CD4-positive, alpha-beta T cell (primary cell): ENCODE measurements around the gene RIMKLB. TPM values are rescaled to one million over a fixed set of nuclear protein-coding genes. Genes with fewer than 3 reads are reported as not detected.

Source experiments
- ATAC-seq: fragments of 200-7000 bp; cut with Tn5 transposase; one replicate; pipeline ENCODE4 v1.10.0; 2022; ENCODE audit warnings: mild to moderate bottlenecking; ENCODE audit not compliant: poor library complexity
- CTCF ChIA-PET: fragments of 350-600 bp; sonication (Branson Sonifier 250); formaldehyde crosslinking; loops from one replicate; lab custom pipeline; 2021; ENCODE audit warnings: antibody characterized with exemption, inconsistent platforms; lab: Charles Lee
- POLR2A ChIA-PET: fragments of 350-600 bp; sonication (Branson Sonifier 250); formaldehyde crosslinking; loops from one replicate; lab custom pipeline; 2021; ENCODE audit warnings: antibody characterized with exemption, inconsistent platforms; lab: Charles Lee
- DNase-seq, 14 experiments: peaks; one replicate each; pipeline ENCODE4 v3.0.0-alpha.2; 2013 to 2020; ENCODE audit warnings: mixed read lengths in 2 of 14
- H3K27ac ChIP-seq, 2 donors: one replicate each; pipeline versions ENCODE4 v1.5.1 to v1.7.0; 2013; ENCODE audit warnings: low read length in 2 of 2, low read depth in 1 of 2, mild to moderate bottlenecking in 1 of 2
- H3K27me3 ChIP-seq, 2 experiments: 1 replicate in 1 of 2; 2 replicates in 1 of 2; pipeline versions ENCODE4 v1.6.1 to v1.7.0; 2013; ENCODE audit warnings: low read length in 2 of 2, control low read depth in 1 of 2, mild to moderate bottlenecking in 1 of 2, moderate library complexity in 1 of 2; ENCODE audit not compliant: insufficient read depth in 2 of 2, control insufficient read depth in 1 of 2
- H3K36me3 ChIP-seq: one replicate; pipeline ENCODE4 v1.6.1; 2013; ENCODE audit warnings: low read length, control low read depth; ENCODE audit not compliant: insufficient read depth
- H3K4me1 ChIP-seq: one replicate; pipeline ENCODE4 v1.6.1; 2013; ENCODE audit warnings: low read length, control low read depth; ENCODE audit not compliant: insufficient read depth
- H3K4me3 ChIP-seq: one replicate; pipeline ENCODE4 v1.5.1; 2013; ENCODE audit warnings: mild to moderate bottlenecking, low read length, moderate library complexity
- H3K9me3 ChIP-seq, 2 experiments: 1 replicate in 1 of 2; 2 replicates in 1 of 2; pipeline versions ENCODE4 v1.6.1 to v1.7.0; 2013; ENCODE audit warnings: low read length in 2 of 2, mild to moderate bottlenecking in 2 of 2, control low read depth in 1 of 2, moderate library complexity in 1 of 2; ENCODE audit not compliant: control insufficient read depth in 1 of 2, insufficient read depth in 1 of 2
- H3K27ac Mint-ChIP-seq: one replicate; pipeline ENCODE4 v1.8.0; 2020; ENCODE audit warnings: mixed read lengths
- H3K27me3 Mint-ChIP-seq: one replicate; pipeline ENCODE4 v1.8.0; 2021; ENCODE audit warnings: mixed read lengths
- H3K36me3 Mint-ChIP-seq: one replicate; pipeline ENCODE4 v1.8.0; 2021; ENCODE audit warnings: low read depth, mixed read lengths
- H3K4me1 Mint-ChIP-seq: one replicate; pipeline ENCODE4 v1.8.0; 2021; ENCODE audit warnings: low read depth, mixed read lengths
- H3K4me3 Mint-ChIP-seq: one replicate; pipeline ENCODE4 v1.8.0; 2020; ENCODE audit warnings: mild to moderate bottlenecking, mixed read lengths
- H3K9me3 Mint-ChIP-seq: one replicate; pipeline ENCODE4 v1.8.0; 2020; ENCODE audit warnings: mixed read lengths
- CTCF ChIP-seq: fragments of 200-600 bp; IDR thresholded peaks from one replicate; pipeline ENCODE4 v1.8.0; 2022; ENCODE audit warnings: antibody characterized with exemption, mild to moderate bottlenecking
- intact Hi-C, 2 experiments: fragments of 100-400 bp; cut with DNase I in 1 of 2; cut with micrococcal nuclease in 1 of 2; formaldehyde crosslinking; loops; one replicate each; pipeline versions ENCODE4 v1.15.1 to v1.9.0; 2023 to 2025; cut with DNase I, micrococcal nuclease
- polyA plus RNA-seq, 2 donors: library from polyadenylated mRNA; unstranded; fragments of 120-200 nt; gene quantifications; one replicate each; pipeline ENCODE4 v1.2.1, GENCODE V29; 2013
- total RNA-seq, 174 experiments: library from RNA in 2 of 174; stranded (reverse) in 2 of 174; gene quantifications; one replicate each; pipeline ENCODE4 v1.2.3 and lab custom pipeline; 2021 to 2026

The RIMKLB gene
- total RNA-seq (10 to 100 TPM; 14.8 to 15.2 TPM), total RNA-seq (lab: John Stamatoyannopoulos, UW) (8.9 to 77.2 (median 40.9) reads per million in 172 experiments)
- polyA plus RNA-seq (2013, experiment 1 of 2), result 20.8 TPM
- 22.5 TPM for polyA plus RNA-seq (2013, experiment 2 of 2)

- no peaks in the 10 kb centered on the region for H3K36me3 ChIP-seq
- H3K27me3 ChIP-seq, result no peaks in the 10 kb centered on the region
- peak within 1 kb of the TSS; percentile 99 for H3K4me3 Mint-ChIP-seq
- H3K4me3 ChIP-seq, result peak within 1 kb of the TSS; percentile 72
- no peaks in the 10 kb centered on the region for H3K27me3 Mint-ChIP-seq
- TF ChIP-seq CTCF, result no peak
- peaks cover 11% of the 10 kb centered on the region for H3K36me3 Mint-ChIP-seq
- no peaks in the 10 kb centered on the region for H3K9me3 ChIP-seq
- no peaks in the 10 kb centered on the region for H3K9me3 Mint-ChIP-seq
- ATAC-seq, result peak; percentile 79
- ChIA-PET CTCF (no interaction called here), POLR2A (interaction anchor here (0.6 to 1.2 kb wide), 6 partner anchors 10 to 643 kb away, joined by 3 to 7 read pairs (median 4); partner anchors contain the start of gene M6PR)
- H3K27ac ChIP-seq, result peak within 1 kb of the TSS; percentile 32 to 62
- intact Hi-C loops, result loop anchor here (2.0 to 10.0 kb wide), 4 partner anchors 213 to 1497 kb away; no protein-coding TSS in a partner anchor
- H3K4me1 ChIP-seq, result peaks cover 12% of the 10 kb centered on the region
- H3K27ac Mint-ChIP-seq, result peak within 1 kb of the TSS; percentile 83
- peak; percentile 50 to 92 (median 76) for DNase-seq
- H3K4me1 Mint-ChIP-seq, result peaks cover 46% of the 10 kb centered on the region
Observed at GRCh38 chr12:8697476-8698131, at the start of gene RIMKLB. Gene RIMKLB, plus strand, starts transcription at chr12:8697991. Its CDS starts 15,876 bp downstream, at chr12:8713867.

GRCh38 chr12:8648576-8649205 is 49.1 kb upstream of the RIMKLB start:
- peaks cover 19% of the 10 kb centered on the region for H3K4me1 ChIP-seq
- intact Hi-C loops, result no loop called here
- H3K36me3 ChIP-seq, result no peaks in the 10 kb centered on the region
- Mint-ChIP-seq H3K27me3 (no peaks in the 10 kb centered on the region), H3K36me3 (no peaks in the 10 kb centered on the region), H3K4me1 (peaks cover 35% of the 10 kb centered on the region), H3K9me3 (peaks cover 1% of the 10 kb centered on the region), H3K27ac (no peak overlapping the region), H3K4me3 (no peak overlapping the region)
- no peak overlapping the region for H3K27ac ChIP-seq
- no peaks in the 10 kb centered on the region for H3K9me3 ChIP-seq
- CTCF ChIA-PET, result interaction anchor here (1.9 kb wide), 1 partner anchor 9 kb away, joined by 5 read pairs; no protein-coding TSS in a partner anchor
- no peak overlapping the region for H3K4me3 ChIP-seq
- no peaks in the 10 kb centered on the region for H3K27me3 ChIP-seq
- POLR2A ChIA-PET, result interaction anchor here (0.5 to 0.6 kb wide), 2 partner anchors 40 to 300 kb away, joined by 3 read pairs; no protein-coding TSS in a partner anchor
- no peak for ATAC-seq
- no peak for TF ChIP-seq CTCF
- DNase-seq, result peak in 7 of 14 experiments; percentile 9 to 49 (median 19)

GRCh38 chr12:8655421-8655820 is 42.4 kb upstream of the RIMKLB start:
- Histone ChIP-seq H3K27me3 (no peaks in the 10 kb centered on the region), H3K4me1 (no peaks in the 10 kb centered on the region), H3K9me3 (peaks cover 0 to 5% of the 10 kb centered on the region in 2 experiments), H3K27ac (no peak overlapping the region), H3K36me3 (no peaks in the 10 kb centered on the region), H3K4me3 (no peak overlapping the region)
- Mint-ChIP-seq H3K36me3 (no peaks in the 10 kb centered on the region), H3K27me3 (no peaks in the 10 kb centered on the region), H3K4me3 (no peak overlapping the region), H3K9me3 (no peaks in the 10 kb centered on the region), H3K27ac (no peak overlapping the region), H3K4me1 (no peaks in the 10 kb centered on the region)
- ChIA-PET CTCF (no interaction called here), POLR2A (interaction anchor here (1.0 kb wide), 1 partner anchor 394 kb away, joined by 3 read pairs; no protein-coding TSS in a partner anchor)
- ATAC-seq (no peak), DNase-seq (no peak)
- no peak for TF ChIP-seq CTCF
- intact Hi-C loops, result no loop called here
